Mesodermal cell (in vitro differentiated cells): ENCODE measurements around the gene ADAM19.

Source experiments
- H3K27ac ChIP-seq: 2 replicates; pipeline ENCODE4 v1.7.0; 2013; ENCODE audit warnings: mild to moderate bottlenecking, low read depth, low read length, moderate library complexity; ENCODE audit not compliant: severe bottlenecking
- H3K36me3 ChIP-seq: 2 replicates; pipeline ENCODE4 v1.7.1; 2013; ENCODE audit warnings: mild to moderate bottlenecking, low read length, moderate library complexity; ENCODE audit not compliant: control insufficient read depth, insufficient read depth
- H3K4me1 ChIP-seq: one replicate; pipeline ENCODE4 v1.7.1; 2013; ENCODE audit warnings: mild to moderate bottlenecking, low read length; ENCODE audit not compliant: insufficient read depth, control insufficient read depth, poor library complexity, severe bottlenecking
- H3K4me3 ChIP-seq: 2 replicates; pipeline ENCODE4 v1.7.0; 2013; ENCODE audit warnings: low read length, control low read depth, mild to moderate bottlenecking; ENCODE audit not compliant: insufficient read depth, poor library complexity, severe bottlenecking; ENCODE audit errors: extremely low read depth
- H3K9me3 ChIP-seq: 2 replicates; pipeline ENCODE4 v1.7.1; 2013; ENCODE audit warnings: mild to moderate bottlenecking, low read length, moderate library complexity; ENCODE audit not compliant: control insufficient read depth
- WGBS, 2 experiments: methylation state at CpG; one replicate each; pipeline ENCODE4 v1.1.5; 2013; ENCODE audit warnings: missing lambda C conversion rate in 2 of 2; ENCODE audit not compliant: insufficient coverage in 2 of 2; 5-methylcytosine and 5-hydroxymethylcytosine counted together

ADAM19 gene

GRCh38 chr5:157481265-157481664 is 94.3 kb downstream of the ADAM19 start:
- 95 to 97% methylated on average over 4 of the region's 4 CpGs for WGBS, 2 experiments
- no peaks in the 10 kb centered on the region for H3K9me3 ChIP-seq
- no peak overlapping the region for H3K4me3 ChIP-seq
- no peak overlapping the region for H3K27ac ChIP-seq
- peaks cover 24% of the 10 kb centered on the region for H3K4me1 ChIP-seq
- peaks cover 90% of the 10 kb centered on the region for H3K36me3 ChIP-seq

DNA sequence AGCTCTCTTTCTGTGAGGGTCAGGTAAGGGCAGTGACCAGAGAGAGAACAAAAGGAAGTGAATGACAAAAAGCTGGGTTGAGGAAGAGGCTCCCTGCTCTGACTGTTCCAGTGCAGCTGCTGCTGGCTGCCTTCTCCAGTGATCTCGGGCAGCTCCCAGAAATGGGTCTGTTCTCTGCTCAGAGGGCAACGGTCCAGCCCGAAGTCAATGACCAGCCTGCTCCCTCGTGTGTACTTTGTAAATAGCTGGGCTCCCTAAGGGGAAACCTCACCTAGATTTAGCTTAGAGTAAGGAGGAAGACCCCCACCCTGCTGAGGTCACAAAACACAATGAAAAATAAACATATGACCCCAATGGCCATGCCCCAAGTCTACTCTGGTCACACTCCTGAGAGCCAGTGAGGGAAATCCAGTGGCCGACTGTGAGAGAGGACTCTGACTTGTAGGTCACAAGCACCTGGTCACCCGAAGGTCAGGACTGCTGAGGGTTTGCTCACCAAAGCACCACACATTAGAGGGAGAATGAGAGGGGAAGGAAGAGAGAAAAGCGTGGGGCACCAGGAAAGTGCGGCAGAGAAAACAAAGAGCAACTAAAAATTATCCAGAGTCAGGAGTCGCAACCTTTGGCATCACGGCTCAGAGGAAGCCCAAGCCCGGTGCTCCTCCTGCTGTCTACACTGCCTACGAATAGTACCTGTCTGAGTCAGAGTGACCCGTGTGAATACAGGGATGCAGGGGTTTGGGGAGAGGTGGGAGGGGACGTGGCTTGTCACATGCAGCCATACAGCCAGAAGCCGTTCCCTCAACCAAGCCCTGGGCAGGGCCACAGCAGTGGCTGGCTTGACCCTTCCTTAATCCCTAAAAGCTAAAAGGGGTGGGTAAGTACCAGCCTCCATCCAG is 95.7 kb downstream of the ADAM19 start:
- Histone ChIP-seq H3K9me3 (no peaks in the 10 kb centered on the region), H3K36me3 (peaks cover 89% of the 10 kb centered on the region), H3K27ac (peak overlapping the region; percentile 3), H3K4me3 (no peak overlapping the region), H3K4me1 (peaks cover 26% of the 10 kb centered on the region)
- 84 to 87% methylated on average over 12 to 13 of the region's 15 CpGs for WGBS, 2 experiments

DNA sequence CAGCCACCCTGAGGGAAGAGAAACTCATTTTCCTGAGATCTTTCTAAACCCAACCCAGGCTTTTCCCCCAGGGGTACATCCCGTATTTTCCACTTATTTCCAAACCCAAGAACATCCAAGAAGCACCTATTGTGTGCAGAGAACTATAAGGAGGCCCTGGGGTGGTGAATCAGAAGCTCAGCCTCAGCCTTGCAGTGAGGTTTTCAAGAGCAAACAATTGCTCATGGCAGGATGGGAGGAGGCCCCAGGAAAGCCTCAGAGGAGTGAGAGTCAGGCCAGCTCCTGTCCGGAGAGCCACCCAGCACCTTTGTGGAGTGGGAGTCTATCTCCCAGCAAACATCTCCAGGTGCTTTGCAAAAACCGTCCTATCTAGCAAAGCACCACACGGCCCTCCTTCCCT is 96.4 kb downstream of the ADAM19 start:
- Histone ChIP-seq H3K9me3 (no peaks in the 10 kb centered on the region), H3K4me3 (no peak overlapping the region), H3K27ac (peak overlapping the region; percentile 3), H3K36me3 (peaks cover 89% of the 10 kb centered on the region), H3K4me1 (peaks cover 33% of the 10 kb centered on the region)
- 95% methylated on average over 3 of the region's 4 CpGs; no CpG with 5 or more reads in 1 of the 2 experiments for WGBS, 2 experiments

GRCh38 chr5:157478726-157479125 is 96.8 kb downstream of the ADAM19 start:
- H3K36me3 ChIP-seq: peaks cover 89% of the 10 kb centered on the region
- H3K27ac ChIP-seq: peak overlapping the region; percentile 10
- H3K9me3 ChIP-seq: no peaks in the 10 kb centered on the region
- H3K4me3 ChIP-seq: no peak overlapping the region
- WGBS, 2 experiments: 77 to 83% methylated on average over 1 to 2 of the region's 2 CpGs
- peaks cover 38% of the 10 kb centered on the region for H3K4me1 ChIP-seq

DNA sequence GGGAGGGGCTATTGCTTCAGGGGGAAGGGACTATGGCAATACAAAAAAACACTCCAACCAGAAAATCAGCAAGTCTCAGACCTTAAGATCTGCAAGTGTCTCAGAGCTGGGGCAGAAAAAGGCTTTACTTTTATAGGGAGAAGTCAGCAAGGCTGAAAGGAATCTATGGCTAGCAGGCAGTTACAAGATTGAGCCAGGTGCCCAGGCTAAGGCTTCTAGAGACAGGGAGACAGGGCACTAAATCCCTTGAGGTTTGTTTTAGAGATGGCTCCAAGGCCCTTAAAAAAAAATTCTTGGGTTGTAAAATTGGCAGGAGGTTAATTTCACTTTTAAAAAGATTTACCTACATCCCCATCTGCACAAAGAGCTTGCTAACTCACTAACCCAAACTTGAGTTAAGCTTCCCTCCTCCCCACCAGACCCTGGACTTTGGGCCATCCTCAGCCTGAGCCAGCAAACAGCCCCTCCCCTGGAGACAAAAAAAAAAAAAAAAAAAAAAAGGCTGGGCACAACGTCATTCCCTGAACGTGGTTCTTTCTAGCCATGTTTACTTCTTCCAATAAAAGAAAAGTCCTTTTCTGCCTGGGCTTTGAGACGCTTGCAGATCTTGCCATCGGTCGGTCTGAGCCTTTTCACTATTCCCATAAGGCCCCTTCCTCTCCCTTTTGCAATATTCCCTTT is 97.6 kb downstream of the ADAM19 start:
- H3K27ac ChIP-seq: peak overlapping the region; percentile 33
- no peaks in the 10 kb centered on the region for H3K9me3 ChIP-seq
- peaks cover 45% of the 10 kb centered on the region for H3K4me1 ChIP-seq
- WGBS, 2 experiments: 66 to 68% methylated on average over 5 of the region's 5 CpGs
- H3K4me3 ChIP-seq: no peak overlapping the region
- H3K36me3 ChIP-seq: peaks cover 88% of the 10 kb centered on the region

GRCh38 chr5:157476702-157477408 is 98.7 kb downstream of the ADAM19 start:
- Histone ChIP-seq H3K9me3 (no peaks in the 10 kb centered on the region), H3K4me3 (no peak overlapping the region), H3K27ac (no peak overlapping the region), H3K4me1 (peaks cover 46% of the 10 kb centered on the region), H3K36me3 (peaks cover 93% of the 10 kb centered on the region)
- WGBS, 2 experiments: 42 to 76% methylated on average over 2 to 7 of the region's 7 CpGs

DNA sequence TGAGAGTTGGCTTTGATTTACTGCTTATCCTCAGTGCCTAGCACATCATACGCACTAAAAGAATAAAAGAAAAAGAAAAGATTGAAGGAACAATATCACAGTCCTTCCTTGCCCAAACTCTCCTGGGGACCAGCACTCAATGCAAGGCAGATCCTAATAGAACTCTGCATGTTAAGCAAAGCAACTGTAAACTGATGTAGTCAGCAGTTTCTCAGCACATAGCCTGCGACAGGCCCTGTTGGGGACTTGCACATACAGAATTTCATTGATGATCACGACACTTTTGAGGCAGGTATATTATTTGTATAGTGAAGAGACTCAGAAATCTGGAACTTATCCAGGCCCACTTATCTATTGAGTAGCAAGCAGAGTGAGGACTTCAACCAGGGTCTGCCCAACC is 100.1 kb downstream of the ADAM19 start:
- no peaks in the 10 kb centered on the region for H3K9me3 ChIP-seq
- H3K4me1 ChIP-seq: peaks cover 43% of the 10 kb centered on the region
- no peak overlapping the region for H3K27ac ChIP-seq
- H3K36me3 ChIP-seq: peaks cover 90% of the 10 kb centered on the region
- H3K4me3 ChIP-seq: no peak overlapping the region
- WGBS, 2 experiments: 92 to 100% methylated on average over 2 of the region's 3 CpGs

- 94 to 95% methylated on average over 4 to 6 of the region's 7 CpGs for WGBS, 2 experiments
- Histone ChIP-seq H3K4me1 (peaks cover 40% of the 10 kb centered on the region), H3K4me3 (no peak overlapping the region), H3K36me3 (peaks cover 89% of the 10 kb centered on the region), H3K9me3 (no peaks in the 10 kb centered on the region), H3K27ac (peak overlapping the region; percentile 10)
Measured at GRCh38 chr5:157473383-157474320, 101.9 kb downstream of the ADAM19 start.

DNA sequence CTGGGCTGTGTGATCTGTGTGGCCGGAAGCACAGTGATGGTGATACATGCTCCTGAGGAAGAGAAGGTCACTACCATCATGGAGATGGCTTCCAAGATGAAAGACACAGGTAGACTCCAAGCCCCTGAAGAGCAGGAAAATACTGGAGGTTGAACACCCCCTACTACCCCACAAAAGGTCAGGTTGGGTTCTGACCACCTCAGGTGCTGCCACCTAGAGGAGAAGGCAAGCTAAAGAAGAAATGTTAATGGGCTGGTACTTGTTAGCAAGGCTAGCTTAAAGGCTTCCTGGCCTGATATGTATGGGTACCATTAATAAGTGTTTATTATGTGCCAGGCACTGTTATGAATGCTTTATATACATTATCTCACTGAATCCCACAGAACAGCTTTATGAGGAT is 103.9 kb downstream of the ADAM19 start:
- no peak overlapping the region for H3K4me3 ChIP-seq
- peaks cover 41% of the 10 kb centered on the region for H3K4me1 ChIP-seq
- no peak overlapping the region for H3K27ac ChIP-seq
- H3K9me3 ChIP-seq: no peaks in the 10 kb centered on the region
- no CpG with 5 or more reads among the region's 1 CpG for WGBS, 2 experiments
- peaks cover 71% of the 10 kb centered on the region for H3K36me3 ChIP-seq

GRCh38 chr5:157470631-157471030 is 104.9 kb downstream of the ADAM19 start:
- H3K4me3 ChIP-seq: no peak overlapping the region
- WGBS, 2 experiments: 83% methylated on average over 1 of the region's 1 CpG; no CpG with 5 or more reads in 1 of the 2 experiments
- H3K4me1 ChIP-seq: peaks cover 46% of the 10 kb centered on the region
- no peak overlapping the region for H3K27ac ChIP-seq
- peaks cover 67% of the 10 kb centered on the region for H3K36me3 ChIP-seq
- no peaks in the 10 kb centered on the region for H3K9me3 ChIP-seq
